ENCODE data around the gene RASSF9.

The RASSF9 gene

DNA sequence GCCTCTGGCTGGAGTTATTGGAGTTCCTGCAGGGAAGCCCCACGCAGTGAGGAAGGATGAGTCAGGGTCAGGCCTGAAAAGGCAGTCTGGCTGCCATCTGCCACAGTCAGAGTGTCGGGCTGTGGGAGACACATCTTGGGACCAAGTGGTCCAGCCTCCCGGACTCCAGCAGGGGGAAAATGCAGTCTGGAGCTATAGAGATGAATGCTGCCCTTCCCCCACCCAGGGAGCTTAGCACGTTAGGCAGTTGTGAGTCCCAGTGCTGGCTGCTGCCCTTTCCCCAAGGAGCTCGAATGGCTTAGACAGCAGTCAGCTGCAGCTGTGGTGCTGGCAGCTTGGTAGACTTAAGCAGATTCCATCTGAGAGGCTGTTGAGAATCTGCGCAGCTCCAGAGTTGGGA is 29.7 kb upstream of the RASSF9 start:
- ChIA-PET POLR2A (no interaction called here), CTCF (no interaction called here)
- no peak for TF ChIP-seq ARNT (IDR thresholded peaks at IDR 0.05)
- TF ChIP-seq L3MBTL2 (conservative IDR thresholded peaks at IDR 0.05): no peak
- TF ChIP-seq PKNOX1 (IDR thresholded peaks at IDR 0.05): no peak
- no peak for DNase-seq (ENCODE audit: extremely low spot score)

DNA sequence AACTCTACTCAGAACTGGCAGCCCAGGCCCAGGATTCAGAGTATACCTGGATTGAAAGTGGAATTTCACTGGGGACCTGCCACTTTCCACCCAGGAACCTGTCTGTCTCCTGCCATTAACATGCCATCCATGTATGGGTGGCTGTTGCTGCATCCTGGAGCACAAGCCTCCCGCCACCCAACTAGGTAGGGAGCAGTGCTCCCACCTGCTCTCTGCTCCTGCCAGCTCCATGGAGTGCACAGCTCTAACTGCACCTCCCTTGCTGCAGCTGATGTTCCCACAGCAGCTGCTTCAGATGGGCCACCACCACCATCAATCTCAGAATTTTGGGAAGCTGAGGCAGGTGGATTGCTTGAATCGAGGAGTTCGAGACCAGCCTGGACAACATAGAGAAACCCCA is 20.8 kb upstream of the RASSF9 start:
- TF ChIP-seq NFRKB (IDR thresholded peaks at IDR 0.05) (no peak), SUZ12 (IDR thresholded peaks at IDR 0.05) (no peak), SP1 (IDR thresholded peaks at IDR 0.05) (no peak), ARNT (IDR thresholded peaks at IDR 0.05) (no peak), FOXM1 (IDR thresholded peaks at IDR 0.05; ENCODE audit: borderline replicate concordance) (no peak), LEF1 (IDR thresholded peaks at IDR 0.05; ENCODE audit: borderline replicate concordance) (no peak), ELF4 (IDR thresholded peaks at IDR 0.05) (no peak), HDGF (IDR thresholded peaks at IDR 0.05; ENCODE audit: borderline replicate concordance) (no peak)
- ChIA-PET CTCF (interaction anchor here (1.7 kb wide), 1 partner anchor 10 kb away, joined by 6 read pairs; no protein-coding TSS in a partner anchor), POLR2A (no interaction called here)
- DNase-seq (ENCODE audit: extremely low spot score): no peak

- DNase-seq (ENCODE audit: extremely low spot score): no peak
- ChIA-PET CTCF (interaction anchor here (1.7 kb wide), 1 partner anchor 12 kb away, joined by 6 read pairs; no protein-coding TSS in a partner anchor), POLR2A (interaction anchor here (1.5 kb wide), 1 partner anchor 15 kb away, joined by 3 read pairs; no protein-coding TSS in a partner anchor)
- TF ChIP-seq FOXA1 (IDR thresholded peaks at IDR 0.05): no peak
- no peak for TF ChIP-seq SP1 (IDR thresholded peaks at IDR 0.05)
- no peak for TF ChIP-seq ARNT (IDR thresholded peaks at IDR 0.05)
Measured at GRCh38 chr12:85855305-85855704, 19.1 kb upstream of the RASSF9 start.

DNA sequence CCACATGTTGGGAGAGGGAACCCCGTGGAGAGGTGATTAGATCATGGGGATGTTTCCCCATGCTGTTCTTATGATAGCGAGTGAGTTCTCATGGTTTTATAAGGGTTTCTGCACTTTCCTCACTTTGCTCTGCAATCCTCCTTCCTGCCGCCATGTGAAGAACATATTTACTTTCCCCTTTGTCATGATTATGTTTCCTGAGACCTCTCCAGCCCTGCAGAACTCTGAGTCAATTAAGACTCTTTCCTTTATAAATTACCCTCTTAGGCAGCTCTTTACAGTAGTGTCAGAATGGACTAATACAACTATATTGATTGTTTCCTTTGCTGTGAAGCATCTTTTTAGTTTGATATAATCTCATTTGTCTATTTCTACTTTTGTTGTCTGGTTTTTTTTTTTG is 13.1 kb upstream of the RASSF9 start:
- no peak for DNase-seq (ENCODE audit: extremely low spot score)
- CTCF ChIA-PET: no interaction called here
- no peak for TF ChIP-seq LEF1 (IDR thresholded peaks at IDR 0.05; ENCODE audit: borderline replicate concordance)
- no peak for TF ChIP-seq PKNOX1 (IDR thresholded peaks at IDR 0.05)
- no peak for TF ChIP-seq FOXM1 (IDR thresholded peaks at IDR 0.05; ENCODE audit: borderline replicate concordance)
- no peak for TF ChIP-seq CTBP1 (IDR thresholded peaks at IDR 0.05; ENCODE audit: borderline replicate concordance)
- TF ChIP-seq FOXA1 (IDR thresholded peaks at IDR 0.05): no peak
- TF ChIP-seq NFRKB (IDR thresholded peaks at IDR 0.05): no peak
- no peak for TF ChIP-seq HDGF (IDR thresholded peaks at IDR 0.05; ENCODE audit: borderline replicate concordance)
- TF ChIP-seq BHLHE40 (IDR thresholded peaks at IDR 0.05; ENCODE audit: borderline replicate concordance): no peak
- TF ChIP-seq ARNT (IDR thresholded peaks at IDR 0.05): no peak
- no peak for TF ChIP-seq SP1 (IDR thresholded peaks at IDR 0.05)
- no peak for TF ChIP-seq L3MBTL2 (conservative IDR thresholded peaks at IDR 0.05)
- TF ChIP-seq FOXK2 (IDR thresholded peaks at IDR 0.05): no peak
- no peak for TF ChIP-seq SUZ12 (IDR thresholded peaks at IDR 0.05)
- no peak for TF ChIP-seq ELF4 (IDR thresholded peaks at IDR 0.05)
- TF ChIP-seq TARDBP (IDR thresholded peaks at IDR 0.05): no peak
- POLR2A ChIA-PET: no interaction called here

- DNase-seq (ENCODE audit: extremely low spot score): no peak
- ChIA-PET POLR2A (no interaction called here), CTCF (interaction anchor here (2.3 kb wide), 1 partner anchor 23 kb away, joined by 13 read pairs; no protein-coding TSS in a partner anchor)
- TF ChIP-seq NFRKB (IDR thresholded peaks at IDR 0.05) (no peak), ARNT (IDR thresholded peaks at IDR 0.05) (no peak), ZNF384 (IDR thresholded peaks at IDR 0.05) (no peak), ELF4 (IDR thresholded peaks at IDR 0.05) (no peak), CTBP1 (IDR thresholded peaks at IDR 0.05; ENCODE audit: borderline replicate concordance) (no peak), SP1 (IDR thresholded peaks at IDR 0.05) (no peak), SUZ12 (IDR thresholded peaks at IDR 0.05) (no peak), TARDBP (IDR thresholded peaks at IDR 0.05) (no peak), L3MBTL2 (conservative IDR thresholded peaks at IDR 0.05) (no peak), BHLHE40 (IDR thresholded peaks at IDR 0.05; ENCODE audit: borderline replicate concordance) (no peak), FOXM1 (IDR thresholded peaks at IDR 0.05; ENCODE audit: borderline replicate concordance) (no peak), LEF1 (IDR thresholded peaks at IDR 0.05; ENCODE audit: borderline replicate concordance) (no peak), PKNOX1 (IDR thresholded peaks at IDR 0.05) (no peak), FOXA1 (IDR thresholded peaks at IDR 0.05) (no peak), HDGF (IDR thresholded peaks at IDR 0.05; ENCODE audit: borderline replicate concordance) (no peak), FOXK2 (IDR thresholded peaks at IDR 0.05) (no peak)
Measured at GRCh38 chr12:85843606-85844310, 7.5 kb upstream of the RASSF9 start.

- CTCF ChIA-PET: no interaction called here
- DNase-seq (ENCODE audit: extremely low spot score): no peak
- no peak for TF ChIP-seq CTBP1 (IDR thresholded peaks at IDR 0.05; ENCODE audit: borderline replicate concordance)
- no peak for TF ChIP-seq NFRKB (IDR thresholded peaks at IDR 0.05)
- no peak for TF ChIP-seq LEF1 (IDR thresholded peaks at IDR 0.05; ENCODE audit: borderline replicate concordance)
- POLR2A ChIA-PET: no interaction called here
Measured at GRCh38 chr12:85835426-85836196, 598 bp downstream of the RASSF9 start.
